DOHH2 (cell line): ENCODE results near the gene SLC25A41.

ENCODE experiments used
- H3F3A ChIP-seq: fragments of 200-600 bp; sonication (generic), shearing (Covaris generic); 2 replicates; pipeline ENCODE4 v1.6.0; 2016; ENCODE audit warnings: antibody characterized with exemption, mild to moderate bottlenecking; ENCODE audit not compliant: control insufficient read depth, insufficient read depth
- H3K27ac ChIP-seq: fragments of 200-600 bp; sonication (generic); 2 replicates; pipeline ENCODE4 v1.5.1; 2014; ENCODE audit warnings: low read depth, mild to moderate bottlenecking, low read length, moderate library complexity
- H3K27me3 ChIP-seq: fragments of 200-600 bp; sonication (generic); 2 replicates; pipeline ENCODE4 v1.6.1; 2014; ENCODE audit warnings: mild to moderate bottlenecking, low read length, mixed read lengths; ENCODE audit not compliant: control insufficient read depth
- H3K36me3 ChIP-seq: fragments of 200-600 bp; sonication (generic); 2 replicates; pipeline ENCODE4 v1.6.1; 2014; ENCODE audit warnings: mild to moderate bottlenecking, low read length, moderate library complexity, mixed read lengths; ENCODE audit not compliant: control insufficient read depth
- H3K4me1 ChIP-seq: fragments of 200-600 bp; sonication (generic); 2 replicates; pipeline ENCODE4 v1.6.1; 2014; ENCODE audit warnings: mild to moderate bottlenecking, low read length, mixed read lengths; ENCODE audit not compliant: control insufficient read depth
- H3K4me2 ChIP-seq: fragments of 200-600 bp; sonication (generic); 2 replicates; pipeline ENCODE4 v1.6.0; 2014; ENCODE audit warnings: mild to moderate bottlenecking, low read length, moderate library complexity
- H3K4me3 ChIP-seq: fragments of 200-600 bp; sonication (generic); 2 replicates; pipeline ENCODE4 v1.5.1; 2014; ENCODE audit warnings: mild to moderate bottlenecking, low read length, mixed read lengths
- H3K79me2 ChIP-seq: fragments of 200-600 bp; sonication (generic); 2 replicates; pipeline ENCODE4 v1.6.1; 2014; ENCODE audit warnings: mild to moderate bottlenecking, low read length, mixed read lengths; ENCODE audit not compliant: control insufficient read depth
- H3K9me2 ChIP-seq: fragments of 200-600 bp; sonication (generic); replicated peaks from 2 replicates; pipeline ENCODE4 v1.6.1; 2014; ENCODE audit warnings: mild to moderate bottlenecking, low read length, mixed read lengths; ENCODE audit not compliant: control insufficient read depth
- H3K9me3 ChIP-seq: fragments of 200-600 bp; sonication (generic); 2 replicates; pipeline ENCODE4 v1.6.1; 2014; ENCODE audit warnings: antibody characterized with exemption, low read length, mixed read lengths; ENCODE audit not compliant: control insufficient read depth, insufficient read depth
- H4K20me1 ChIP-seq: fragments of 200-600 bp; sonication (generic); 2 replicates; pipeline ENCODE4 v1.6.0; 2014; ENCODE audit warnings: low read depth, mild to moderate bottlenecking, antibody characterized with exemption, low read length, moderate library complexity; ENCODE audit not compliant: control insufficient read depth, insufficient read depth
- CTCF ChIP-seq: fragments of 200-600 bp; sonication (generic); IDR thresholded peaks from one replicate; pipeline ENCODE4 v1.5.1; 2014; ENCODE audit warnings: antibody characterized with exemption, mild to moderate bottlenecking, low read depth, low read length; ENCODE audit not compliant: poor library complexity, severe bottlenecking
- EZH2phosphoT487 ChIP-seq: fragments of 200-600 bp; sonication (generic); IDR thresholded peaks from 2 replicates; pipeline ENCODE4 v1.6.1; 2017; ENCODE audit warnings: borderline replicate concordance, mild to moderate bottlenecking, antibody characterized with exemption, low read length, moderate library complexity, mixed read lengths

Gene SLC25A41

GRCh38 chr19:6393074-6393982, 40.2 kb downstream of the SLC25A41 start, which contains the start of gene GTF2F1:
TSS of gene GTF2F1 (minus strand) at chr19:6393164. CDS start at chr19:6392995, 169 bp downstream.
- Histone ChIP-seq H3K79me2 (peaks cover 25% of the 10 kb centered on the region), H3K4me3 (peak within 1 kb of the TSS; percentile 90), H3F3A (no peaks in the 10 kb centered on the region), H3K4me1 (peaks cover 18% of the 10 kb centered on the region), H3K9me2 (no peaks in the 10 kb centered on the region), H3K9me3 (no peaks in the 10 kb centered on the region), H3K36me3 (peaks cover 34% of the 10 kb centered on the region), H4K20me1 (no peaks in the 10 kb centered on the region), H3K4me2 (peak within 1 kb of the TSS; percentile 92), H3K27ac (peak within 1 kb of the TSS; percentile 49), H3K27me3 (no peaks in the 10 kb centered on the region)
- no peak for TF ChIP-seq CTCF
- no peak for TF ChIP-seq EZH2phosphoT487

- H3K9me3 ChIP-seq = no peaks in the 10 kb centered on the region
- peak overlapping the region; percentile 92 for H3K4me2 ChIP-seq
- peaks cover 25% of the 10 kb centered on the region for H3K79me2 ChIP-seq
- H3K36me3 ChIP-seq = peaks cover 42% of the 10 kb centered on the region
- TF ChIP-seq EZH2phosphoT487 (no peak), CTCF (no peak)
- H3F3A ChIP-seq = no peaks in the 10 kb centered on the region
- H3K27me3 ChIP-seq = no peaks in the 10 kb centered on the region
- H4K20me1 ChIP-seq = no peaks in the 10 kb centered on the region
- H3K27ac ChIP-seq = peak overlapping the region; percentile 49
- H3K9me2 ChIP-seq = no peaks in the 10 kb centered on the region
- H3K4me1 ChIP-seq = peaks cover 18% of the 10 kb centered on the region
- H3K4me3 ChIP-seq = peak overlapping the region; percentile 90
Measured at GRCh38 chr19:6392221-6393073, 41.1 kb downstream of the SLC25A41 start.

- H3K27me3 ChIP-seq = no peaks in the 10 kb centered on the region
- H3K9me2 ChIP-seq = no peaks in the 10 kb centered on the region
- no peak for TF ChIP-seq CTCF
- no peak for TF ChIP-seq EZH2phosphoT487
- H3K9me3 ChIP-seq = no peaks in the 10 kb centered on the region
- peaks cover 62% of the 10 kb centered on the region for H3K36me3 ChIP-seq
- no peaks in the 10 kb centered on the region for H3F3A ChIP-seq
- H4K20me1 ChIP-seq = no peaks in the 10 kb centered on the region
- H3K79me2 ChIP-seq = peaks cover 16% of the 10 kb centered on the region
- H3K27ac ChIP-seq = no peak overlapping the region
- no peak overlapping the region for H3K4me2 ChIP-seq
- H3K4me3 ChIP-seq = no peak overlapping the region
- H3K4me1 ChIP-seq = peaks cover 10% of the 10 kb centered on the region
Measured at GRCh38 chr19:6387372-6387771, 46.2 kb downstream of the SLC25A41 start.
